ENCODE data around the gene WWOX.
A peak's percentile ranks its signal among the peaks of the same experiment; 100 is the strongest.

The WWOX gene

GRCh38 chr16:78437352-78437968 is 338.0 kb downstream of the WWOX start:
- DNase-seq (ENCODE audit: low read depth): peak; percentile 3

- DNase-seq (ENCODE audit: low read depth): no peak
Measured at GRCh38 chr16:78438219-78438618, 338.8 kb downstream of the WWOX start.

- no peak for DNase-seq (ENCODE audit: low read depth)
Measured at GRCh38 chr16:78438632-78439031, 339.2 kb downstream of the WWOX start.

- no peak for DNase-seq (ENCODE audit: low read depth)
Measured at GRCh38 chr16:78439646-78440045, 340.2 kb downstream of the WWOX start.

GRCh38 chr16:78441298-78441697 is 341.8 kb downstream of the WWOX start:
- no peak for DNase-seq (ENCODE audit: low read depth)

GRCh38 chr16:78443542-78444364 is 344.3 kb downstream of the WWOX start:
- no peak for DNase-seq (ENCODE audit: low read depth)

- DNase-seq (ENCODE audit: low read depth): no peak
Measured at GRCh38 chr16:78445818-78446217, 346.4 kb downstream of the WWOX start.

GRCh38 chr16:78446486-78446885 is 347.0 kb downstream of the WWOX start:
- no peak for DNase-seq (ENCODE audit: low read depth)

GRCh38 chr16:78446992-78447563 is 347.6 kb downstream of the WWOX start:
- DNase-seq (ENCODE audit: low read depth): no peak

GRCh38 chr16:78448658-78449271 is 349.3 kb downstream of the WWOX start:
- no peak for DNase-seq (ENCODE audit: low read depth)

- DNase-seq (ENCODE audit: low read depth): no peak
Measured at GRCh38 chr16:78450255-78450654, 350.8 kb downstream of the WWOX start.

- DNase-seq (ENCODE audit: low read depth): no peak
Measured at GRCh38 chr16:78452025-78452555, 352.6 kb downstream of the WWOX start.

- no peak for DNase-seq (ENCODE audit: low read depth)
Measured at GRCh38 chr16:78455861-78456260, 356.4 kb downstream of the WWOX start.

GRCh38 chr16:78458588-78458987 is 359.1 kb downstream of the WWOX start:
- DNase-seq (ENCODE audit: low read depth): no peak

- no peak for DNase-seq (ENCODE audit: low read depth)
Measured at GRCh38 chr16:78460428-78460827, 361.0 kb downstream of the WWOX start.

GRCh38 chr16:78461087-78461486 is 361.6 kb downstream of the WWOX start:
- no peak for DNase-seq (ENCODE audit: low read depth)

GRCh38 chr16:78461496-78462287 is 362.2 kb downstream of the WWOX start:
- DNase-seq (ENCODE audit: low read depth): no peak

- DNase-seq (ENCODE audit: low read depth): no peak
Measured at GRCh38 chr16:78462288-78463208, 363.1 kb downstream of the WWOX start.

- no peak for DNase-seq (ENCODE audit: low read depth)
Measured at GRCh38 chr16:78463591-78463990, 364.1 kb downstream of the WWOX start.

GRCh38 chr16:78464833-78465232 is 365.4 kb downstream of the WWOX start:
- DNase-seq (ENCODE audit: low read depth): no peak

GRCh38 chr16:78465730-78466129 is 366.3 kb downstream of the WWOX start:
- DNase-seq (ENCODE audit: low read depth): no peak
